HG02623 (cell line): ENCODE data around the gene FNIP1.
"Not testable (repeated sequence)": the region's sequence is repeated elsewhere in the genome, so short reads cannot be mapped to it uniquely, and the experiment has no call there.

Experiments
- ATAC-seq: cut with Tn5 transposase; IDR thresholded peaks from one replicate; pipeline ENCODE4 v1.9.1; 2021; ENCODE audit warnings: moderate library complexity; ENCODE audit not compliant: unreplicated experiment

FNIP1 gene

DNA sequence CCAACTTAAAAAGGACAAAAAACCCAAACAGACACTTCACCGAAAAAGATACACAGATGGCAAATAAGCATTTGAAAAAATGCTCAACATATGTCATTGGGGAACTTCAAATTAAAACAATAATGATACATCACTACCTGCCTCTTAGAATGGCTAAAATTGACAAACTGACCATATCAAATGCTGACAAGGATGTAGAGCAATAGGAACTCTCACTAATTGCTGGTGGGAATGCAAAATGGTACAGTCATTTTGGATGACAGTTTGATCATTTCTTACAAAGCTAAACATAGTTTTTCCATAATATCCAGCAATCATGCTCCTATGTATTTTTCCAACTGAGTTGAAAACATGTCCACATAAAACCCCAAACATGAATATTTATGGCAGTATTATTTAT lies 102.9 kb downstream of the FNIP1 start:
- ATAC-seq, result no peak

DNA sequence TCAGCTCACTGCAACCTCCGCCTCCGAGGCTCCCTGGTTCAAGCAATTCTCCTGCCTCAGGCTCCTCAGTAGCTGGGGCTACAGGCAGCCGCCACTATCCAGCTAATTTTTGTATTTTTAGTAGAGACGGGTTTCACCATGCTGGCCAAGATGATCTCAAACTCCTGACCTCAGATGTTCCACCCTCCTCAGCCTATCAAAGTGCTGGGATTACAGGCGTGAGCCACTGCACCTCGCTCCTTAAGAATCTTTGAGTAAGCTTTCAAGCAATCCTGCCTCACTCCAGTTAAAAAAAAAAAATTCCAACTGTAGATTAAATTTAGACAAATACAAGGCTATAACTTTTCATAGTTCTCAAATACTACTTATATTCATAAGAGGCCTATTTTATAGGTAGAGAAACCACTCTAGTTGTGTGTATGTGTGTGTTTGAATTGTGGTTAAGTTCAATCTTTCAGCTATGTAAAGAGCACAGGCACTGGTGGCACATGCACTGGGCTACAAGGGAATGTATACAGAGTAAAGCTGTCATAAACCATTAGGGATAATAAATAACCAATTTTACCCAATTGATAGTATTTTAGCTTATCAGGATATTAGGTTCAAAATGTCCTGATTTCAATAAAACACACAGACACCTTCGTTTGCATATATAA lies 111.2 kb downstream of the FNIP1 start:
- ATAC-seq, result no peak

DNA sequence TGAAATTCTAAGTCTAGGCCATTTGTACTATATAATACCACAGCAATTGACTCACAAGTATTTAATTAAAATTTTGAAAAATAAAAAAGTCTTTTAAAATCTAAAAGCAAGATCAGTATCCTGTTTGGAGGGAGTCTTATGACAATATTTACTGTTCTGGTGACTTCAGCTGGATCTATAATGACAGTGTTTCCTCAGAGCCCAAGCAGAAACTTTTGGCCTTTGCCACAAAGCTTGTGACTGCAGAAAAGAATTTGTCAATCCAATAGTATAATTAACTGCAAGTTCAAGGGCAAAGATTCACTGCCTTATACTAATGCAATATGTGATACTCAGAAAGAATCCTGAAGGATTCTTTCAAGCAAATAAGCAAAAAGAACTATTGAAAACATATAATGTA lies 112.2 kb downstream of the FNIP1 start:
- ATAC-seq, result no peak

DNA sequence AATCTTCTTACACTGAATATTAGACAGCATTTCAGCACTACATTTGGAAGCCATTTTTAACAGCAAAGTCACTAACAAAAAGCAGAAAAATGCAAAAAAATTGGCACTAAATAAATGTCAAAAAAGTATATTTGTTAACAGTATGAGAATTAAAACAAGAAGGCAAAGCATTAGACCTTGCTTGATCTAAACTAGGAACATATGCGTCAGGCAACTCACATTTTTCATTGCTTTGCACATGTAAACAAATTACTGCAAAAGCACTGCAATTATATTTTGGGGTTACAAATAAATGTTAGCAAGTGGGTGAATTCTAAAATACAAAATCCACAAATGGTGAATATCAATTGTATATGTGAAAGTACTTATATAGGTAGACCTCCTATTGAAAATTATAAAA lies 112.8 kb downstream of the FNIP1 start:
- no peak for ATAC-seq

DNA sequence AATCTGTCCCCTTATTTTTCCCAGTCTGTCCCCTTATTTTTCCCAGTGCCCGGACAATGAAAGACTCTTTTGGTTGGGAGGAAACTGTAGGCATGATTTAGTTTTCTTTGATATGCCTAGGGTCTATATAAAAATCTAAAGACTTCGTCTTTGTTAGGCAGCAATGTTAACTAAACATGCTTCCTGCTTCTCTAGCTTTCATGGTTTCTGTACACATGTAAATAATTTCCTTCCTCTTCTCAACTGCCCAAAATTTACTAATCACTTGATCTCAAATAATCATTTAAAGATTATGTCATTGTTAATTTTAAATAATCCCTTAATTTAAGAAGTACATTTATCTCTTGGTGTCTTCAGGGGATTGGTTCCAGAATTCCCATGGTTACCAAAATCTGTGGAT lies 114.0 kb downstream of the FNIP1 start:
- no peak for ATAC-seq

DNA sequence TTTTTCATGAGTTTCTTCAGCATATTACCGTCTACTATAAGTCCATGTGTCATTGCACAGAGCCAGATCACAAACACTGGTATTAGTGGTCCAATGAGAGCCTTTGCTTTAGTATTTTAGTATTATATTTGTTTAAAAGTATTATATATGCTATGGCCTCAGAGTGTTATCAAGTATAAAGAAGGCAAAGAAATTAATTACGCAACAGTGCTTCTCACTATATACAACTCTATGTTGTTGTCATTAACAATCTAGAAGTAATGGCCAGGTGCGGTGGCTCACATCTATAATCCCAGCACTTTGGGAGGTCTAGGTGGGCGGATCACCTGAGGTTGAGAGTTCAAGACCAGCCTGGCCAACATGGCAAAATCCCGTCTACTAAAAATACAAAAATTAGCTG lies 114.6 kb downstream of the FNIP1 start:
- no peak for ATAC-seq

DNA sequence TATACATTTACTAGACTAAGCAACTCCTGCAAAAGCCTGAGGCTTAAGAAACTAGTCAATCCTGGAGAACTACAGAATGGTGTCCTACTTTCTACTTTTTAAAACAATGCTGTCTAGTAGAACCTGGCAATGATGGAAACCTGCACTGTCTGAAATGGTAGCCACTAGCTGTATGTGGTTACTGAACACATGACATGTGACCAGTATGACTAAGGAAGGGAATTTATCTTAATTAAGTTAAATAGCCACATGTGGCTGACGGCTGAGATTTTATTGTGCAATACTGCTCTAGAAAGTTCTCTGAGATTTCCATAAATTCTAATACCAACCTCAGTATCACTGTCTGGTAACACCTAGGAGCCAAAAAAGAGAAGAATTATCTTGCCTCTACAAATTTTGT lies 116.9 kb downstream of the FNIP1 start:
- no peak for ATAC-seq

DNA sequence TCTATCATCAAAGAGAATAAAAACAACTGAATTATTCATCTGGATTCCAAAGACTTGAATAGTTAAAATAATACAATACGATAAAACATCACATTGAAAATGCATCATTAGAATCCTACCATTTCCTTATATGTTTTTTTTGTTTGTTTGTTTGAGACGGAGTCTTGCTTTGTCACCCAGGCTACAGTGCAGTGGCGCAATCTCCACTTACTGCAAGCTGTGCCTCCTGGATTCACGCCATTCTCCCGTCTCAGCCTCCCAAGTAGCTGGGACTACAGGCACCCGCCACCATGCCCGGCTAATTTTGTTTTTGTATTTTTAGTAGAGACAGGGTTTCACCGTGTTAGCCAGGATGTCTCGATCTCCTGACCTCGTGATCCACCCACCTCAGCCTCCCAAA lies 118.5 kb downstream of the FNIP1 start:
- ATAC-seq, result not testable (repeated sequence)

DNA sequence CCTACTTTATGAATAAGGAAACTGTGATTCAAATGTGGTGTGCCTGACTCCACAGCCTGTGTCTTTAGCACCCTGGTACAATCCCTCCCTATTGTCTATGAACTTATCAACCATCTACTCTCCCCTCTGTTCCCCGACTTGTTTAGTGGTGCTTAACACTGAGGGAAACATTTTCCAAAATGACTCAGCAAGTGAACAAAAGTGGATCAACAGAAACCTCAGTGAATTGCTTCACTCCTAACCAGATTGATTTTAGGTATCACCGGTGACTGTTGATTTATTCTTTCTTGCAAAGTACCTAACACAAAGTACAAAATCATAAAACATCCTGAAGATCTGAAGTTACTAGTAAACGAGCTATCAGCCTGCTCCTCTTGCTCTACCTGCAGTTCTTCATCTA lies 119.7 kb downstream of the FNIP1 start:
- ATAC-seq, result no peak

DNA sequence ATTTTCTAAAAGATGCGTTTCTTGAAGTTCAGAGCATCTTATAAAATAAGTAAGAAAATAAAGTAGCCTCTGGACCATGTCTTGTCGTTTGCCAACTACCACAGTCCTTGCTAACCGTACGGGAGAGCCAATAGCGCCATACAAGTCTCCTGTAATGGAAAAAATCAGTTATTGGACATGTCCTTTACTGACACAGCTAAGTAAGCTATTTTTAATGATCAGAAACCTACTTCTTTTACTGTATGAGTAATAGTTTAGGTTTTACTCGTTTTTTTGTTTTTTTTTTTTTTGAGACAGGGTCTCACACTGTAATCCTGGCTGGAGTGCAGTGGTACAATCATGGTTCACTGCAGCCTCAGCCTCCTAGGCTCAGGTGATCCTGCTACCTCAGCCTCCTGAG lies 124.0 kb downstream of the FNIP1 start:
- ATAC-seq, result peak; percentile 35

DNA sequence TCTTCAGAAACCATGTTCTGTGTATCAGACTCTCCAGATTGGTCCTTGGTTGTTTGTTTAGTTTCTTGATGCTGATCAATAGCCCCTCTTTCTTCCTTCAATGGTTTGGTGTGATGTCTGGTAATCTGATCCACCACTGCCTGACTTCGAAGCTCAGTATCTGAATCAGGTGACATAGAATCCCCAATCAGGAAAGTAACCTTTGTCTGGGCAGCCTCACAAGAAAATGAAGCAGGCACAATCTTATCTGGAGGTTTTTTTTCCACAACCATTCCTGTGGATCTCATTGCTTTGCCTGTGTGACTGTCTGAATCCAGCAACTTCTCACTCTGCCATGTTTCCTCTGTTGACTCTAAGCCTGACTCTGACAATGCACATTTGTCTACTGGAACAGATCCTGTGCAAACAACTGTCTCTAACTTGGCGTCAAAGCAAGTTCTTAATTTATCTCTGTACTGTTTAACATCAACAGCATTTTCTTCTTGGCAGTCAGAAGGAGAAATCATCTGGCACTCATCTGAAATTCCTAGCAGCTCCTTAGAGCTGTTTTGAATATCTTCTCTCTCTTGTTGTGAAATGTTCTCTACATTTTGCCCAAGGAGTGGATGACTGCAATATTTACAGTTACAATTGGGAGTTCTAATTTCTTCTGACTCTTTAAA lies 124.7 kb downstream of the FNIP1 start:
- no peak for ATAC-seq

DNA sequence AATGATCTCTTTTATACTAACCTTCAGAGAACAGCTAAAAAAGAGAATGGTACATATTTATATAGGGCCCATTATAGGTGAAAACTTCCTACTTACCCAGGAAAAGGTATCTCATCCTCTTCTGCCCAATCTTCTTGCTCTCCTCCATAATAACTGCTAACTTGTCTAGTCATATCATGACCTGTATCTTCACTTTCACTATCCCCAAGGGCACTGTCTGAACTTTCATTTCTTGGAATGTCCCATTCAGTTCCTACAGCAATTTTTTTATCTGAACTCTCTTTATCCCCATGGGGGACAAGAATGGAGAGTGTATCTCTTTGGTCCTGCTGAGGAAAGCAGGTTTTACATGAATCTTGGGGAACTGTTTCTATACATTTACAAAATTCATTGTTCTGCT lies 125.4 kb downstream of the FNIP1 start:
- ATAC-seq, result no peak

DNA sequence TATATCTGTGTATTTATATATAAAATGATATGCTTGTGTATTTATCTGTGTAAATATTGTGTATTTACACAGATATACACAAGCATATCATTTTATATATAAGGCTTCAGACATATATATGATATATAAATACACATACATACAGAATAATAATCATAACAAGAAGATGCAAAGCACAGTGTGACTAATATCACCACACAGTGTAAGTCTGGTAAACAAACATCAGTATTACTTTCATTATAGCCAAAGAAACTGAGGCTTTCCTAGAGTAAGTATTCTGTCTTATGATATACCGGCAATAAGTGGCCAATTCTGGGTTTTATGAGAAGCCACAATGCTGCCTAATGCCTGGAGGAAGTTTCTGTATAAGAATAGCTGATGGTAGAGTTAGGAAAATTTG lies 131.9 kb downstream of the FNIP1 start:
- ATAC-seq, result no peak

DNA sequence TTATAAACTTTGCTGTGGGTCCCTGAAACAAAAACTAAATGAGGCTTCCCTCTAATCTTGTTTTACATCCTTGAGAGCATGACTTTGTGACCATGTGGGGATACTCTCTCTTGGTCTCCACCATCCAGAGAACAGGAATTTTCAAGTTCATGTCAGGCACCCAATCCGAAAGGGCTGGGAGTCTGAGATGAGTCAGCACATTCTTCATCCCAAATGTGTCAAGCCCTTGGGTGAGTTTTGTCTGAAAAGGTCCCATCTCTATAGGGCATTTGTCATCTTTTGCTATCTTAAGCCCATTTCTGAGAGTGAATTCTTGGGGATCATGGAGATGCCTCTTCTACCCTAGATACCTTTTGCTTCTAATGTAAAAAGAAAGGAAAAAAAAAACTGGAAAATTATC lies 134.9 kb downstream of the FNIP1 start:
- no peak for ATAC-seq

DNA sequence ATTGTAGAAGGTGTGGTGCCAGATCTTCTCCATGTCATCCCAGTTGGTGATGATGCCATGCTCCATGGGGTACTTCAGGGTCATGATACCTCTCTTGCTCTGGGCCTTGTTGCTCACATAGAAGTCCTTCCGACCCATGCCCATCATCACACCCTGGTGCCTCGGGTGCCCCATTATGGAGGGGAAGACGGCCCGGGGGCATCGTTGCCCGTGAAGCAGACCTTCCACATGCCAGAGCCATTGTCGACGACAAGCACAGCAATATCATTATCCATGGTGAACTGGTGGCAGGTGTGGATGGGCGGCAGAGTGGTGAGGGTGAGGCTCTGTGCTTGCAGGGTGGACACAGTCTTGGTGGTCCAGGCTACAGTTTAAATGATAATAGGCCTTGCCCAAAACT lies 137.0 kb downstream of the FNIP1 start:
- ATAC-seq, result no peak

DNA sequence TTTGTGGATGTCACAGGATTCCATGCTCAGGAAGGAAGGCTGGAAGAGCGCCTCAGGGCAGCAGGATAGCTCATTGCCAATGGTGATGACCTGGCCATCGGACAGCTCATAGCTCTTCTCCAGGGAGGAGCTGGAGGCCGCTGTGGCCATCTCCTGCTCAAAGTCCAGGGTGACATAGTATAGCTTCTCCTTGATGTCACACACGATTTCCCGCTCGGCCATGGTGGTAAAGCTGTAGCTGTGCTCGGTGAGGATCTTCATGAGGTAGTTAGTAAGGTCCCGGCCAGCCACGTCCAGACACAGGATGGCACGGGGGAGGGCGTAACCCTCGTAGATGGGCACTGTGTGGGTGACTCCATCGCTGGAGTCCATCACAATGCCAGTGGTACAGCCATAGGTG lies 137.5 kb downstream of the FNIP1 start:
- ATAC-seq, result no peak

DNA sequence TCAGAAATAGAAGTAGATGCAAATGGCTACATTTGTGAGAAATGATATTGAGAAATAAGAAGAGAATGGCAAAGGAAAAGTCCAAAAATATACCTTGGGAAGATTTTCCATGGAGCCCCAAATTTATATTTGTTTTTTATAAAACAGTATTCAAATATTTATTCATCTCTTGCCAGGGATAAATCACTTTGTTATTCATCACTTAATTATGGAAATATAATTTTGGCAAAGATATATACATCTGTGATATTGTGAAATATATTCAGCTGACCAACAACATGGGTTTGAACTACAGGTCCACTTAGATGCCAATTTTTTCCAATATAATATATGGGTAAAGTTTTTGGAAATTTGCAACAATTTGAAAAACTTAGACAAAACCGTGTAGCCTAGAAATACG lies 142.0 kb downstream of the FNIP1 start:
- ATAC-seq, result no peak

DNA sequence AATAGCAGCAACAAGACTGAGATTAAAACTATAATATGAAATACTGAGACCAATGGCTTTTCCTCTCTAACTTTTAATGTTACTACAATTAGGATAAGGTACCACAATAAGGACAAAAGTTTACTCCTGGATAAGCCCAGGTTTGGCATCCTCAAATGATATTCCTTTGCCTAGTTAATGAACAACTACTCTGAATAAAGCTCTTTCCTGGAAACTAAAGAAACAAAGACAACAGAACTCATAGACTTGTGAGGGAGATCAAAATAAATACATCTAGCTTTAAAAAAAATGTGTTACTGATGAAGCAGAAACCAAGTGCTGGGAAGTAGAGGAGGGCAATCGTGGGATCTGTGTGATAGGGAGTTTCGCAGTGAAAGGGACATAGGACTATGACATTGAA lies 142.5 kb downstream of the FNIP1 start:
- ATAC-seq, result no peak

DNA sequence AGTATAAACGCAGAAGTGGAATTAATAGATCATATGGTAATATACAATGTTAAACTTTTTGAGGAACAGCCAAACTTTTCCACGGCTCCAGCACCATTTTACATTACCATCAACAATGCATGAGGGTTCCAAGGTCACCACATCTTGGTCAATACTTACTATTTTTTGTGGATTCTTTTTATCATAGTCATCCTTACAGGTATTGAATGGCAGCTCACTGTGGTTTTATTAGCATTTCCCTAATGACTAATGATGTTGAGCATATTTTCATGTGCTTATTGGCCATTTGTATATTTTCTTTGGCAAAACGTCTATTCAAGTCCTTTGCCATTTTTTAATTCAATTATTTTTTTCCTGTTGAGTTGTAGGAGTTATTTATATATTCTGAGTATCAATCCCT lies 147.7 kb downstream of the FNIP1 start:
- no peak for ATAC-seq

DNA sequence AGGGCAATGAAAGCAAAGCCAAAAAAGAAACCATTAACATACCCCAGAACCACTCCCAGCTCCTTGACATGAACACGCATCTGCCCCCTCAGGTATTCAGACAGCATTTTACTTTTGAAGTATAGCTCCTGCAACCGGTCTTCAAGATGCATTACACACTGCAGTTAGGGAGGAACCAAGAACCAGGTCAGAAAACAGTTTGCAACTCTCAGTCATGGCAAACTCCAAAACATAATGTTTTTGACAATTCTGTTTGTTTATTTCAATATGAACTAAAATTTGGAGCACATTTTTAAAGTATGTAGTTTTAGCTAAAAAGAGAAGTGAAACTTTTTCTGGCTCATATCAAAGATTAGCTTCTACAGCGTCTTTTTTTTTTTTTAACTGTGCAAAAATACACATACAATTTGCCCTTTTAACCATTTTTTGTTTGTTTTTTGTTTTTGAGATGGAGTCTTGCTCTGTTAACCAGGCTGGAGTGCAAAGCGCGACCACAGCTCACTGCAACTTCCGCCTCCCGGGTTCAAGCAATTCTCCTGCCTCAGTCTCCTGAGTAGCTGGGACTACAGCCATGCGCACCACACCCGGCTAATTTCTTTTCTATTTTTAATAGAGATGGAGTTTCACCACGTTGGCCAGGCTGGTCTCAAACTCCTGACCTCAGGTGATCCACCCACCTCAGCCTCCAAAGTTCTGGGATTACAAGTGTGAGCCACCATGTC lies 149.6 kb downstream of the FNIP1 start:
- peak; percentile 77 for ATAC-seq

DNA sequence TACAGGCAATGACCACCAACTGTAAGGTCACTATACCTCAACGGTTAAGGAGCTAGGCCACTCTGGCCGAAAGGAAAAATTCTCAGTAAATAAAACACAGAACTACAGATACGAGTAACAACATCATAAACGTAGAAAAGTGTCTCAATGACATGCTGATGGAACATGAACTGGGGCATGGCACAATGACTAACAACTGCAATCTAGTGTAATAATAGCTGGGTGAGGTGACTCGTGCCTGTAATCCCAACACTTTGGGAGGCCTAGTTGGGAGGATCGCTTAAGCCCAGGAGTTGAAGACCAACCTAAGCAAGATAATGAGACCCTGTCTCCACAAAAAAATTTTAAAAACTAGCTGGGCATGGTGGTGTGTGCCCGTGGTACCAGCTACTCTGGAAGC lies 152.0 kb downstream of the FNIP1 start:
- ATAC-seq, result no peak

DNA sequence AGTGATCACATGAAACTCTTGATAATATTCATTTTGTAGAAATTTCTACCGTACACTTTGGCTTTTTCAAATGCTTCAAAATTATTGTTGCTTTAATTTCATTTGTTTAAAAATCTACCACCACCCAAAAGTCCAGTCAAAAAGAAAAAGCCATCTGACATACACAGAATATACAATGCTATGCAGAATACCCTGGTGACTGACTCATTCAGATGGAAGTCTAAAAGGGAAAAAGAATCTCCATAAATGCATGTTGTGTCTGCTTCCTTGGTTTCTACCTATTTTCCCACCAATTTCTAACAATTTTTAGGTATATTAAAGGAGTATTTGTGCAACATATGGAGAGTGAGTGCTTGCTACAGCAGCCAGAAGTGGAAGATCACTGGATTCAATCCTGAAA lies 152.4 kb downstream of the FNIP1 start:
- no peak for ATAC-seq
